ENCODE data around the gene COLEC11. TPM values are rescaled to one million over a fixed set of nuclear protein-coding genes. Genes with fewer than 3 reads are reported as not detected.
A peak's percentile ranks its signal among the peaks of the same experiment; 100 is the strongest.

Gene COLEC11
- total and polyA plus RNA-seq, 9 donors: 16.7 to 187 (median 59.9) TPM

DNA sequence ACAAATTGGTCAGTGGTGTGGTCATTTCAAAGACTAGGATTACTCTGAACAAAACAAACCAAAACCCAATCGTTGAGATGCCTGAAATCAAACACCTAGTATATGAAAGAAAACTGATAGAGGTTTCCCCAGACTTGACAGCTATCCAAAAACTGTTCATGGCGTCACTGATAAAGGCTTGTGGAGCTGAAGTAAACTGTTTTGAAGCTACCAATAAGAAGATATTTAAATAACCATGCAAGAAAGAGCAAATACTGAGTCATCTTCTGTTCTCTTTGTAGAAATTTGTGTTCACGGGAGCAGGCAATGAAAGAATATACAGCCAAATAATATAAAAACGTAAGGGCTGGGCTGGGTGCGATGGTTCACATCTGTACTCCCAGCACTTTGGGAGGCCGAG is 7.5 kb upstream of the COLEC11 start:
- intact Hi-C loops (cut with DNase I): loop anchor here in 1 of 4 donors (5.0 kb wide), 1 partner anchor 60 kb away; no protein-coding TSS in a partner anchor
- Histone ChIP-seq H3K36me3 (no peaks in the 10 kb centered on the region), H3K27ac (peak overlapping the region in 1 of 2 donors; percentile 71), H3K9me3 (no peaks in the 10 kb centered on the region), H3K27me3 (no peaks in the 10 kb centered on the region), H3K4me1 (ENCODE audit: insufficient read depth) (peaks cover 28% of the 10 kb centered on the region), H3K4me3 (no peak overlapping the region)
- WGBS, 3 donors: 21 to 43% (median 24%) methylated on average over 6 of the region's 6 CpGs
- no peak for DNase-seq
- TF ChIP-seq CTCF (IDR thresholded peaks at IDR 0.05): no peak
- no peak for TF ChIP-seq EP300 (IDR thresholded peaks at IDR 0.05)
- TF ChIP-seq POLR2A (IDR thresholded peaks at IDR 0.05): no peak

- H3K27ac ChIP-seq: peak overlapping the region in 1 of 2 donors; percentile 71
- intact Hi-C loops (cut with DNase I): loop anchor here in 1 of 4 donors (5.0 kb wide), 1 partner anchor 59 kb away; no protein-coding TSS in a partner anchor
- TF ChIP-seq CTCF (IDR thresholded peaks at IDR 0.05): no peak
- no peak for TF ChIP-seq EP300 (IDR thresholded peaks at IDR 0.05)
- no peak for TF ChIP-seq POLR2A (IDR thresholded peaks at IDR 0.05)
- H3K4me3 ChIP-seq: no peak overlapping the region
- DNase-seq: peak in 1 of 5 donors; percentile 20
- H3K4me1 ChIP-seq (ENCODE audit: insufficient read depth): peaks cover 28% of the 10 kb centered on the region
- no peaks in the 10 kb centered on the region for H3K9me3 ChIP-seq
- 86 to 90% (median 90%) methylated on average over 7 of the region's 7 CpGs for WGBS, 3 donors
- no peaks in the 10 kb centered on the region for H3K36me3 ChIP-seq
- H3K27me3 ChIP-seq: no peaks in the 10 kb centered on the region
Observed at GRCh38 chr2:3588084-3588483, 6.8 kb upstream of the COLEC11 start.

DNA sequence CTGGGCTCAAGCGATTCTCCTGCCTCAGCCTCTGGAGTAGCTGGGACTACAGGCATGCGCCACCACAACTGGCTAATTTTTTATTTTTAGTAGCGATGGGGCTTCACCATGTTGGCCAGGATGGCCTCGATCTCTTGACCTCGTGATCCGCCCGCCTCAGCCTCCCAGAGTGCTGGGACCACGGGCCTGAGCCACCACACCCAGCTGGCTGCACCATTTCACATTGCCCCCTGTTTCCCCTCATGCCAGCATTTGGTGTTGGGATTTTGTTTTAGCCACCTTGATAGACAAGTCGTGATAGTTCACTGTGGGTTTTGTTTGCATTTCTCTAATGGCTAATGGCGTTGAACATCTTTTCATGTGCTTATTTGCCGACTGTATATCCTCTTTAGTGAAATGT is 5.8 kb upstream of the COLEC11 start:
- H3K27me3 ChIP-seq: no peaks in the 10 kb centered on the region
- H3K9me3 ChIP-seq: no peaks in the 10 kb centered on the region
- no peaks in the 10 kb centered on the region for H3K36me3 ChIP-seq
- H3K27ac ChIP-seq: no peak overlapping the region
- H3K4me1 ChIP-seq (ENCODE audit: insufficient read depth): peaks cover 28% of the 10 kb centered on the region
- no peak overlapping the region for H3K4me3 ChIP-seq
- DNase-seq: peak in 1 of 5 donors; percentile 15
- TF ChIP-seq CTCF (IDR thresholded peaks at IDR 0.05): no peak
- TF ChIP-seq EP300 (IDR thresholded peaks at IDR 0.05): no peak
- no peak for TF ChIP-seq POLR2A (IDR thresholded peaks at IDR 0.05)
- intact Hi-C loops (cut with DNase I): loop anchor here in 1 of 4 donors (5.0 kb wide), 1 partner anchor 58 kb away; no protein-coding TSS in a partner anchor
- WGBS, 3 donors: 88 to 92% (median 89%) methylated on average over 11 of the region's 11 CpGs

DNA sequence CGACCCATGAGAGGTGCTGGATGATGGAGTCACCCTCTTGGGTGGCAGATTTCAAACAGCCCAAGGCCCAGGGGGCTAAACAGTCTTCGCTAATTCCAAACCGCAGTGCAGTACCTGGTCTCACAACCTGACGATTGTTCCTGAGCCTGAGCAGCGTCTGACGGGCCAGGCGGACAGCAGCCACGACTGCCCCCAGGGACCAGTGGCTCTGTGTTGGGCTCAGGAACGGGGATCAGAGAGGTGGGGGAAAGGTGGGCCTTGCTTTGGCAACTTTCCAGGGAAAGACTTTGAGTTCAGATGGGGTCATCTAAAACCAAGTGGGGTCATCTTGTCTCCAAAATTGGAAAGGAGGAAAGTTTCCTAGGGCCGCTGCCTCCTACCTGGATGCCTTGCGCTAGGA is 492 bp downstream of the COLEC11 start:
- Histone ChIP-seq H3K4me3 (no peak overlapping the region), H3K4me1 (ENCODE audit: insufficient read depth) (peaks cover 14% of the 10 kb centered on the region), H3K9me3 (no peaks in the 10 kb centered on the region), H3K27ac (peak overlapping the region in 1 of 2 donors; percentile 63), H3K27me3 (no peaks in the 10 kb centered on the region), H3K36me3 (no peaks in the 10 kb centered on the region)
- peak in 2 of 5 donors; percentile 43 to 44 for DNase-seq
- TF ChIP-seq POLR2A (IDR thresholded peaks at IDR 0.05): no peak
- TF ChIP-seq EP300 (IDR thresholded peaks at IDR 0.05): no peak
- intact Hi-C loops (cut with DNase I): loop anchor here in 1 of 4 donors (5.0 kb wide), 1 partner anchor 37 kb away; no protein-coding TSS in a partner anchor
- WGBS, 3 donors: 53 to 86% (median 68%) methylated on average over 11 of the region's 11 CpGs

GRCh38 chr2:3595985-3596384 is 1.1 kb downstream of the COLEC11 start:
- TF ChIP-seq CTCF (IDR thresholded peaks at IDR 0.05): no peak
- TF ChIP-seq POLR2A (IDR thresholded peaks at IDR 0.05): no peak
- no peak for TF ChIP-seq EP300 (IDR thresholded peaks at IDR 0.05)
- Histone ChIP-seq H3K36me3 (no peaks in the 10 kb centered on the region), H3K27ac (no peak overlapping the region), H3K9me3 (no peaks in the 10 kb centered on the region), H3K4me3 (no peak overlapping the region), H3K4me1 (ENCODE audit: insufficient read depth) (peaks cover 14% of the 10 kb centered on the region), H3K27me3 (no peaks in the 10 kb centered on the region)
- 38 to 73% (median 54%) methylated on average over 6 of the region's 6 CpGs for WGBS, 3 donors
- peak in 2 of 5 donors; percentile 28 to 36 for DNase-seq
- intact Hi-C loops (cut with DNase I): loop anchor here in 1 of 4 donors (5.0 kb wide), 1 partner anchor 36 kb away; no protein-coding TSS in a partner anchor
